ENCODE data around the gene CALD1.

DNA sequence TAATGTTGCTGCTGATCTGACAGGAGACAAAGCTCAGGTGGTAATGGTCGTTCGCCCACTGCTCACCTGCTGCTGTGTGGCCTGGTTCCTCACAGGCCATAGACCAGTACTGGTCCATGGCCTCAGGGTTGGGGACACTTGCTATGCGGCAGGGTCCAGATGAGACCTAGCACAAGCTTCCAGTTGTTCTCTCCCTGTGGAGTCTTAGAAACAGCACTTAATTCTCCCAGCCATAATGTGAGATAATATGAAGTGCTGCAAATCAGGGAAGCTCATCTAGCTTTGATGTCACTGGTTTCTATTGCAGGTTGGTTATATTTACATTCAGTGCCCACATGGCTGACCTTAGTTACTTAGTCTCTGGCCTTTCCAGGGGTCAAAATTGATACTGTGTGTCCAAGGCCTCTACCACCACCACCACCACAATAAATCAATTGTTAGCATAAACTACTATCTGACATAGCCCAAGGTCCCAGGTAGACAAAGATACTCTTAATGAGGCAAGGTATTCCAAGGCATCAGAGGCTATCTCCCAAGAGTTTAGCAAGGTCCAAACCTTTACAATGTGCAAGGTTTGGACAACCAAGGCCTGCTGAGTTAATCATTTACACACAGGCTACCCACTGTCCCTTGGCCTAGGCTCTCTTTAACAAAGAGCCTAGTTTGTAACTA lies 217.9 kb downstream of the CALD1 start:
- TF ChIP-seq, protein P1, sequence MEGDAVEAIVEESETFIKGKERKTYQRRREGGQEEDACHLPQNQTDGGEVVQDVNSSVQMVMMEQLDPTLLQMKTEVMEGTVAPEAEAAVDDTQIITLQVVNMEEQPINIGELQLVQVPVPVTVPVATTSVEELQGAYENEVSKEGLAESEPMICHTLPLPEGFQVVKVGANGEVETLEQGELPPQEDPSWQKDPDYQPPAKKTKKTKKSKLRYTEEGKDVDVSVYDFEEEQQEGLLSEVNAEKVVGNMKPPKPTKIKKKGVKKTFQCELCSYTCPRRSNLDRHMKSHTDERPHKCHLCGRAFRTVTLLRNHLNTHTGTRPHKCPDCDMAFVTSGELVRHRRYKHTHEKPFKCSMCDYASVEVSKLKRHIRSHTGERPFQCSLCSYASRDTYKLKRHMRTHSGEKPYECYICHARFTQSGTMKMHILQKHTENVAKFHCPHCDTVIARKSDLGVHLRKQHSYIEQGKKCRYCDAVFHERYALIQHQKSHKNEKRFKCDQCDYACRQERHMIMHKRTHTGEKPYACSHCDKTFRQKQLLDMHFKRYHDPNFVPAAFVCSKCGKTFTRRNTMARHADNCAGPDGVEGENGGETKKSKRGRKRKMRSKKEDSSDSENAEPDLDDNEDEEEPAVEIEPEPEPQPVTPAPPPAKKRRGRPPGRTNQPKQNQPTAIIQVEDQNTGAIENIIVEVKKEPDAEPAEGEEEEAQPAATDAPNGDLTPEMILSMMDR (IDR thresholded peaks at IDR 0.05; ENCODE audit: insufficient read depth, low read length, poor library complexity, severe bottlenecking): no peak
- no peak for TF ChIP-seq EZH2phosphoT487 (conservative IDR thresholded peaks at IDR 0.05; ENCODE audit: low read length)

All from SU-DHL-6 (cell line).